Mesothelial cell of epicardium (in vitro differentiated cells): ENCODE measurements around the gene TPPP. TPM values are rescaled to one million over a fixed set of nuclear protein-coding genes. Genes with fewer than 3 reads are reported as not detected.

Source experiments
- DNase-seq, 2 experiments: peaks; one replicate each; pipeline ENCODE4 v3.0.0; 2021; ENCODE audit warnings: low spot score in 2 of 2; ENCODE audit not compliant: unreplicated experiment in 2 of 2
- H3K27ac Mint-ChIP-seq: 2 replicates; pipeline ENCODE4 v1.8.0; 2021; ENCODE audit warnings: mixed read lengths
- H3K27me3 Mint-ChIP-seq: 2 replicates; pipeline ENCODE4 v1.8.0; 2021; ENCODE audit warnings: low read depth, mixed read lengths
- H3K36me3 Mint-ChIP-seq: 2 replicates; pipeline ENCODE4 v1.8.0; 2021; ENCODE audit warnings: mixed read lengths
- H3K4me1 Mint-ChIP-seq: 2 replicates; pipeline ENCODE4 v1.8.0; 2021; ENCODE audit warnings: mixed read lengths
- H3K4me3 Mint-ChIP-seq: 2 replicates; pipeline ENCODE4 v1.8.0; 2021; ENCODE audit warnings: mild to moderate bottlenecking, moderate library complexity, mixed read lengths
- H3K9me3 Mint-ChIP-seq: 2 replicates; pipeline ENCODE4 v1.8.0; 2021; ENCODE audit warnings: mixed read lengths
- CTCF ChIP-seq: fragments of 200-600 bp; sonication (generic); IDR thresholded peaks from one replicate; pipeline ENCODE4 v1.5.0; 2021; ENCODE audit warnings: antibody characterized with exemption; ENCODE audit not compliant: unreplicated experiment
- total RNA-seq: library from RNA; stranded (reverse); gene quantifications from 3 replicates; pipeline ENCODE4 v1.2.1, GENCODE V29; 2021

Gene TPPP
- total RNA-seq, 1 donor from 2014 or later = 0.16 TPM

GRCh38 chr5:622946-623522 is 70.1 kb downstream of the TPPP start:
- H3K27ac Mint-ChIP-seq = no peak overlapping the region
- peaks cover 22% of the 10 kb centered on the region for H3K36me3 Mint-ChIP-seq
- no peak overlapping the region for H3K4me3 Mint-ChIP-seq

GRCh38 chr5:622359-622758 is 70.8 kb downstream of the TPPP start:
- no peak for TF ChIP-seq CTCF
- Mint-ChIP-seq H3K36me3 (peaks cover 19% of the 10 kb centered on the region), H3K4me3 (no peak overlapping the region), H3K4me1 (no peaks in the 10 kb centered on the region), H3K27me3 (no peaks in the 10 kb centered on the region), H3K27ac (no peak overlapping the region), H3K9me3 (no peaks in the 10 kb centered on the region)
- DNase-seq = no peak

More at GRCh38 chr5:622946-623522, 70.1 kb downstream of the TPPP start:
- Mint-ChIP-seq H3K9me3 (no peaks in the 10 kb centered on the region), H3K27me3 (no peaks in the 10 kb centered on the region), H3K4me1 (no peaks in the 10 kb centered on the region)
- peak in 1 of 2 experiments; percentile 16 for DNase-seq
- TF ChIP-seq CTCF = no peak

- no peak for TF ChIP-seq CTCF
- Mint-ChIP-seq H3K36me3 (peaks cover 17% of the 10 kb centered on the region), H3K4me3 (no peak overlapping the region), H3K27me3 (no peaks in the 10 kb centered on the region), H3K27ac (no peak overlapping the region), H3K4me1 (no peaks in the 10 kb centered on the region), H3K9me3 (no peaks in the 10 kb centered on the region)
- DNase-seq = peak in 1 of 2 experiments; percentile 10
Measured at GRCh38 chr5:621341-621761, 71.8 kb downstream of the TPPP start.

GRCh38 chr5:620586-621180 is 72.5 kb downstream of the TPPP start:
- Mint-ChIP-seq H3K36me3 (peaks cover 22% of the 10 kb centered on the region), H3K4me1 (no peaks in the 10 kb centered on the region), H3K27ac (no peak overlapping the region), H3K9me3 (peaks cover 2% of the 10 kb centered on the region), H3K27me3 (no peaks in the 10 kb centered on the region), H3K4me3 (no peak overlapping the region)
- TF ChIP-seq CTCF = no peak
- DNase-seq = peak in 1 of 2 experiments; percentile 11

- Mint-ChIP-seq H3K27ac (no peak overlapping the region), H3K4me3 (no peak overlapping the region), H3K27me3 (no peaks in the 10 kb centered on the region), H3K36me3 (peaks cover 23% of the 10 kb centered on the region), H3K4me1 (no peaks in the 10 kb centered on the region), H3K9me3 (peaks cover 6% of the 10 kb centered on the region)
- no peak for TF ChIP-seq CTCF
- DNase-seq = no peak
Measured at GRCh38 chr5:620152-620551, 73.0 kb downstream of the TPPP start.
